Measurements from ENCODE around the gene CMIP.

CMIP gene

GRCh38 chr16:81496321-81496720 is 51.7 kb downstream of the CMIP start:
- Histone ChIP-seq H3K4me1 (peaks cover 0 to 15% (median 8%) of the 10 kb centered on the region in 4 donors), H3K27ac (no peak overlapping the region), H3K9me3 (no peaks in the 10 kb centered on the region), H3K27me3 (no peaks in the 10 kb centered on the region), H3K4me3 (no peak overlapping the region), H3K36me3 (no peaks in the 10 kb centered on the region)
- intact Hi-C loops (cut with DNase I; ENCODE audit: low total_unique reads) = no loop called here
- TF ChIP-seq CTCF (IDR thresholded peaks at IDR 0.05) = no peak
- no peak for DNase-seq

GRCh38 chr16:81496742-81497141 is 52.1 kb downstream of the CMIP start:
- no peak overlapping the region for H3K4me3 ChIP-seq
- H3K4me1 ChIP-seq = peaks cover 0 to 15% (median 8%) of the 10 kb centered on the region in 4 donors
- no peak for TF ChIP-seq CTCF (IDR thresholded peaks at IDR 0.05)
- no peaks in the 10 kb centered on the region for H3K9me3 ChIP-seq
- DNase-seq = no peak
- intact Hi-C loops (cut with DNase I; ENCODE audit: low total_unique reads) = no loop called here
- no peak overlapping the region for H3K27ac ChIP-seq
- H3K27me3 ChIP-seq = no peaks in the 10 kb centered on the region
- no peaks in the 10 kb centered on the region for H3K36me3 ChIP-seq

- H3K4me3 ChIP-seq = no peak overlapping the region
- no peaks in the 10 kb centered on the region for H3K27me3 ChIP-seq
- TF ChIP-seq CTCF (IDR thresholded peaks at IDR 0.05) = peak in 1 of 2 experiments; percentile 14
- intact Hi-C loops (cut with DNase I; ENCODE audit: low total_unique reads) = no loop called here
- no peak overlapping the region for H3K27ac ChIP-seq
- no peaks in the 10 kb centered on the region for H3K9me3 ChIP-seq
- H3K4me1 ChIP-seq = peaks cover 0 to 15% (median 8%) of the 10 kb centered on the region in 4 donors
- DNase-seq = no peak
- H3K36me3 ChIP-seq = no peaks in the 10 kb centered on the region
Observed at GRCh38 chr16:81497690-81498089, 53.1 kb downstream of the CMIP start.

GRCh38 chr16:81498351-81498750 is 53.7 kb downstream of the CMIP start:
- no peak for TF ChIP-seq CTCF (IDR thresholded peaks at IDR 0.05)
- no peaks in the 10 kb centered on the region for H3K36me3 ChIP-seq
- no peaks in the 10 kb centered on the region for H3K27me3 ChIP-seq
- no peaks in the 10 kb centered on the region for H3K9me3 ChIP-seq
- no peak overlapping the region for H3K27ac ChIP-seq
- no peak overlapping the region for H3K4me3 ChIP-seq
- intact Hi-C loops (cut with DNase I; ENCODE audit: low total_unique reads) = no loop called here
- peaks cover 0 to 15% (median 8%) of the 10 kb centered on the region in 4 donors for H3K4me1 ChIP-seq
- no peak for DNase-seq

GRCh38 chr16:81499576-81500380 is 55.2 kb downstream of the CMIP start:
- TF ChIP-seq CTCF (IDR thresholded peaks at IDR 0.05) = no peak
- intact Hi-C loops (cut with DNase I; ENCODE audit: low total_unique reads) = no loop called here
- H3K36me3 ChIP-seq = no peaks in the 10 kb centered on the region
- no peak for DNase-seq
- H3K4me1 ChIP-seq = peaks cover 0 to 15% (median 6%) of the 10 kb centered on the region in 4 donors
- H3K27ac ChIP-seq = no peak overlapping the region
- H3K27me3 ChIP-seq = no peaks in the 10 kb centered on the region
- no peaks in the 10 kb centered on the region for H3K9me3 ChIP-seq
- H3K4me3 ChIP-seq = no peak overlapping the region
